CD4-positive, alpha-beta T cell (primary cell): Measurements from ENCODE around the gene CNTN6. TPM values are rescaled to one million over a fixed set of nuclear protein-coding genes. Genes with fewer than 3 reads are reported as not detected.

Experiments used
- ATAC-seq: fragments of 200-7000 bp; cut with Tn5 transposase; one replicate; pipeline ENCODE4 v1.10.0; 2022; ENCODE audit warnings: mild to moderate bottlenecking; ENCODE audit not compliant: poor library complexity
- CTCF ChIA-PET: fragments of 350-600 bp; sonication (Branson Sonifier 250); formaldehyde crosslinking; loops from one replicate; lab custom pipeline; 2021; ENCODE audit warnings: antibody characterized with exemption, inconsistent platforms; lab: Charles Lee
- POLR2A ChIA-PET: fragments of 350-600 bp; sonication (Branson Sonifier 250); formaldehyde crosslinking; loops from one replicate; lab custom pipeline; 2021; ENCODE audit warnings: antibody characterized with exemption, inconsistent platforms; lab: Charles Lee
- DNase-seq, 14 experiments: peaks; one replicate each; pipeline ENCODE4 v3.0.0-alpha.2; 2013 to 2020; ENCODE audit warnings: mixed read lengths in 2 of 14
- H3K27ac ChIP-seq, 2 donors: one replicate each; pipeline versions ENCODE4 v1.5.1 to v1.7.0; 2013; ENCODE audit warnings: low read length in 2 of 2, low read depth in 1 of 2, mild to moderate bottlenecking in 1 of 2
- H3K27me3 ChIP-seq, 2 experiments: 1 replicate in 1 of 2; 2 replicates in 1 of 2; pipeline versions ENCODE4 v1.6.1 to v1.7.0; 2013; ENCODE audit warnings: low read length in 2 of 2, control low read depth in 1 of 2, mild to moderate bottlenecking in 1 of 2, moderate library complexity in 1 of 2; ENCODE audit not compliant: insufficient read depth in 2 of 2, control insufficient read depth in 1 of 2
- H3K36me3 ChIP-seq: one replicate; pipeline ENCODE4 v1.6.1; 2013; ENCODE audit warnings: low read length, control low read depth; ENCODE audit not compliant: insufficient read depth
- H3K4me1 ChIP-seq: one replicate; pipeline ENCODE4 v1.6.1; 2013; ENCODE audit warnings: low read length, control low read depth; ENCODE audit not compliant: insufficient read depth
- H3K4me3 ChIP-seq: one replicate; pipeline ENCODE4 v1.5.1; 2013; ENCODE audit warnings: mild to moderate bottlenecking, low read length, moderate library complexity
- H3K9me3 ChIP-seq, 2 experiments: 1 replicate in 1 of 2; 2 replicates in 1 of 2; pipeline versions ENCODE4 v1.6.1 to v1.7.0; 2013; ENCODE audit warnings: low read length in 2 of 2, mild to moderate bottlenecking in 2 of 2, control low read depth in 1 of 2, moderate library complexity in 1 of 2; ENCODE audit not compliant: control insufficient read depth in 1 of 2, insufficient read depth in 1 of 2
- H3K27ac Mint-ChIP-seq: one replicate; pipeline ENCODE4 v1.8.0; 2020; ENCODE audit warnings: mixed read lengths
- H3K27me3 Mint-ChIP-seq: one replicate; pipeline ENCODE4 v1.8.0; 2021; ENCODE audit warnings: mixed read lengths
- H3K36me3 Mint-ChIP-seq: one replicate; pipeline ENCODE4 v1.8.0; 2021; ENCODE audit warnings: low read depth, mixed read lengths
- H3K4me1 Mint-ChIP-seq: one replicate; pipeline ENCODE4 v1.8.0; 2021; ENCODE audit warnings: low read depth, mixed read lengths
- H3K4me3 Mint-ChIP-seq: one replicate; pipeline ENCODE4 v1.8.0; 2020; ENCODE audit warnings: mild to moderate bottlenecking, mixed read lengths
- H3K9me3 Mint-ChIP-seq: one replicate; pipeline ENCODE4 v1.8.0; 2020; ENCODE audit warnings: mixed read lengths
- intact Hi-C, 2 experiments: fragments of 100-400 bp; cut with DNase I in 1 of 2; cut with micrococcal nuclease in 1 of 2; formaldehyde crosslinking; loops; one replicate each; pipeline versions ENCODE4 v1.15.1 to v1.9.0; 2023 to 2025; cut with DNase I, micrococcal nuclease
- total RNA-seq, 174 experiments: library from RNA in 2 of 174; stranded (reverse) in 2 of 174; gene quantifications; one replicate each; pipeline ENCODE4 v1.2.3 and lab custom pipeline; 2021 to 2026
- TF ChIP-seq, protein P1 (sequence below): fragments of 200-600 bp; IDR thresholded peaks from one replicate; pipeline ENCODE4 v1.8.0; 2022; ENCODE audit warnings: antibody characterized with exemption, mild to moderate bottlenecking

CNTN6 gene
- total RNA-seq, 2 experiments from 2014 or later, result not detected

DNA sequence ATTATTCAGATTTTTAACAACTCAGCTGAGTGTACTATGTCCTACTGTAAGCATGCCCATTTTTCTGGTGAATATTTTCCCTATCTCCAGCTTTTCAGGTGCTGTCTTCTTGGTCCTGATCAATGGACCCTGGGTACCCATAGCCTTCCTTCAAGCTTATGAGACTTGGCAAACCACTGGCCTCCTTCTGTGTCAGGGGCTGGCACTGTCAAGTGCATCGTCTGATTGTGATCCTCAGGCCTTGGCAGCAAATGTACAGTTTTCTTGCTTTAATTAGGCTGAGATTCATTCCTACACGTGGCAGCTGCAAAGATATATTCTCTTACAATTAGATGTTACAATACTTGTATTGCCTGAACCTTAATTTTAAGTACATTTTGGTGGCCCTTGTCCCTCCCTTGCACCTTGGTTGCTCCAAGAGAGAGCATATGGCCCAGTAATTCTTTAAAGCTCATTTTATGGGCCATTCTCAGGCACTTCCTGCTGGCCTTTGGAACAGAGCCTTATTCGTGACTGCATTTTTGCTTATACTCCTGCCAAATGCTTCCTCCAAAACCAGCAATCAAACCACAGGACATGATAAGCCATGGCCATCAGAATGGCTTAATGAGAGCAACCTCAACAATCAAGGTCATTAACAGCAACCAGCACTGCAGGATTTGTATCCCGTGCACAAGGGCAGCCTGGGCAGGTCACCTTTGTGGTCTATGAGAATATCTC is 179.9 kb downstream of the CNTN6 start:
- Mint-ChIP-seq H3K4me3 (no peak overlapping the region), H3K4me1 (no peaks in the 10 kb centered on the region), H3K27ac (no peak overlapping the region), H3K27me3 (no peaks in the 10 kb centered on the region), H3K9me3 (peaks cover 9% of the 10 kb centered on the region), H3K36me3 (no peaks in the 10 kb centered on the region)
- H3K36me3 ChIP-seq, result no peaks in the 10 kb centered on the region
- intact Hi-C loops, result no loop called here
- H3K4me1 ChIP-seq, result no peaks in the 10 kb centered on the region
- H3K9me3 ChIP-seq, result no peaks in the 10 kb centered on the region
- no peak overlapping the region for H3K27ac ChIP-seq
- no peak for ATAC-seq
- H3K4me3 ChIP-seq, result no peak overlapping the region
- DNase-seq, result no peak
- TF ChIP-seq, protein P1, sequence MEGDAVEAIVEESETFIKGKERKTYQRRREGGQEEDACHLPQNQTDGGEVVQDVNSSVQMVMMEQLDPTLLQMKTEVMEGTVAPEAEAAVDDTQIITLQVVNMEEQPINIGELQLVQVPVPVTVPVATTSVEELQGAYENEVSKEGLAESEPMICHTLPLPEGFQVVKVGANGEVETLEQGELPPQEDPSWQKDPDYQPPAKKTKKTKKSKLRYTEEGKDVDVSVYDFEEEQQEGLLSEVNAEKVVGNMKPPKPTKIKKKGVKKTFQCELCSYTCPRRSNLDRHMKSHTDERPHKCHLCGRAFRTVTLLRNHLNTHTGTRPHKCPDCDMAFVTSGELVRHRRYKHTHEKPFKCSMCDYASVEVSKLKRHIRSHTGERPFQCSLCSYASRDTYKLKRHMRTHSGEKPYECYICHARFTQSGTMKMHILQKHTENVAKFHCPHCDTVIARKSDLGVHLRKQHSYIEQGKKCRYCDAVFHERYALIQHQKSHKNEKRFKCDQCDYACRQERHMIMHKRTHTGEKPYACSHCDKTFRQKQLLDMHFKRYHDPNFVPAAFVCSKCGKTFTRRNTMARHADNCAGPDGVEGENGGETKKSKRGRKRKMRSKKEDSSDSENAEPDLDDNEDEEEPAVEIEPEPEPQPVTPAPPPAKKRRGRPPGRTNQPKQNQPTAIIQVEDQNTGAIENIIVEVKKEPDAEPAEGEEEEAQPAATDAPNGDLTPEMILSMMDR, result no peak
- POLR2A ChIA-PET, result no interaction called here
- no peaks in the 10 kb centered on the region for H3K27me3 ChIP-seq
- CTCF ChIA-PET, result no interaction called here

DNA sequence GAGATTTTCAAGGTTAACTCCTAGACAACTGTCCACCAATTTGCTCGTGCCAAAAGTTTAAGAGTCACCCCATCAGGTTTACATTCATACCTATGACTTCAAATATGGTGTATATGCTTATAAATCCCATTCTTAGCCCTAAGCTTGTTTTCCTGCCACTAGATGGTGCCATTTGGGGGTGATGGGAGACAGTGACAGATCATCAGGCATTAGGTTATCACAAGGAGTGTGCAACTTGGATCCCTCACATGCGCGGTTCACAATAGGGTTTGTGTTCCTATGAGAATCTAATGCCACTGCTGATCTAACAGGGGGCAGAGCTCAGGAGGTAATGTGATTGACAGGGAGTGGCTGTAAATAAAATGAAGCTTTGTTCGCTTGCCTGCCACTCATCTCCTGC is 182.7 kb downstream of the CNTN6 start:
- ATAC-seq (no peak), DNase-seq (no peak)
- ChIA-PET CTCF (no interaction called here), POLR2A (no interaction called here)
- H3K36me3 ChIP-seq, result no peaks in the 10 kb centered on the region
- Mint-ChIP-seq H3K27me3 (no peaks in the 10 kb centered on the region), H3K4me1 (no peaks in the 10 kb centered on the region), H3K9me3 (peaks cover 12% of the 10 kb centered on the region), H3K27ac (no peak overlapping the region), H3K4me3 (no peak overlapping the region), H3K36me3 (no peaks in the 10 kb centered on the region)
- TF ChIP-seq, protein P1, result no peak
- intact Hi-C loops, result no loop called here
- no peak overlapping the region for H3K4me3 ChIP-seq
- no peak overlapping the region for H3K27ac ChIP-seq
- no peaks in the 10 kb centered on the region for H3K4me1 ChIP-seq
- no peaks in the 10 kb centered on the region for H3K27me3 ChIP-seq
- no peaks in the 10 kb centered on the region for H3K9me3 ChIP-seq

DNA sequence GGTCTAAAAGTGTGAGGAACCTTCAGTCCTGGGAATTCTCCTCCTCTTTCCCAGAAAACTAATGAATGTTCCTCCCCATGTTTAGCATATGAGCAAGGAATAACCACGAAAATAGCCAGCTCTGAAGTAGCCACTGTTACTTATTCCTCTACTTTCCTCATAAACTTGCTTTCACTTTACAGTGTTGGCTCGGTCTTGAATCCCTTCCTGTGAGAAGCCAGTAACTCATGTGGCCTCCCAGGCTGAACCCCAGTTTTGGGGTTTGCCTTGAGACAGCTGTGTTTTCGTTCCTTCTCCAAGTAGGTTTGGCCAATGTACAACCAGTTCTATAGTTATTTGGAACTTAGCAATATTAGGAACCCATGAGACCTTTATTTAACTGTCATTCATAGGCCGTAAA is 195.0 kb downstream of the CNTN6 start:
- ChIA-PET CTCF (no interaction called here), POLR2A (no interaction called here)
- H3K27ac Mint-ChIP-seq, result no peak overlapping the region
- no peaks in the 10 kb centered on the region for H3K27me3 ChIP-seq
- H3K36me3 ChIP-seq, result no peaks in the 10 kb centered on the region
- H3K4me3 ChIP-seq, result no peak overlapping the region
- TF ChIP-seq, protein P1, result no peak
- H3K4me1 ChIP-seq, result no peaks in the 10 kb centered on the region
- H3K27ac ChIP-seq, result no peak overlapping the region
- peaks cover 3% of the 10 kb centered on the region for H3K9me3 Mint-ChIP-seq
- H3K36me3 Mint-ChIP-seq, result no peaks in the 10 kb centered on the region
- H3K4me3 Mint-ChIP-seq, result no peak overlapping the region
- no peaks in the 10 kb centered on the region for H3K4me1 Mint-ChIP-seq
- no peak for ATAC-seq
- H3K27me3 Mint-ChIP-seq, result no peaks in the 10 kb centered on the region
- DNase-seq, result no peak
- intact Hi-C loops, result no loop called here
- H3K9me3 ChIP-seq, result peaks cover 0 to 6% of the 10 kb centered on the region in 2 experiments
